HEK293T (cell line): ENCODE results near the gene MEF2A.
"Not testable (repeated sequence)": the region's sequence is repeated elsewhere in the genome, so short reads cannot be mapped to it uniquely, and the experiment has no call there.

Source experiments
- CTCF ChIA-PET: fragments of 350-600 bp; formaldehyde crosslinking; extraction: SDS; loops from one replicate; lab custom pipeline; 2021; ENCODE audit warnings: antibody characterized with exemption, inconsistent platforms; lab: Yijun Ruan, JAX
- POLR2A ChIA-PET: fragments of 350-600 bp; formaldehyde crosslinking; extraction: SDS; loops from one replicate; lab custom pipeline; 2020; ENCODE audit warnings: antibody characterized with exemption, inconsistent platforms; lab: Yijun Ruan, JAX
- DNase-seq: peaks from one replicate; pipeline ENCODE4 v3.0.0; 2012; ENCODE audit warnings: mixed read lengths; ENCODE audit errors: extremely low spot score
- ARNT ChIP-seq: fragments of 450-650 bp; IDR thresholded peaks from 2 replicates; pipeline ENCODE4 v1.6.1; 2017; ENCODE audit warnings: mild to moderate bottlenecking
- BHLHE40 ChIP-seq: fragments of 450-650 bp; IDR thresholded peaks from 2 replicates; pipeline ENCODE4 v1.6.1; 2016; ENCODE audit warnings: mild to moderate bottlenecking, moderate library complexity, borderline replicate concordance
- CTBP1 ChIP-seq: fragments of 450-650 bp; IDR thresholded peaks from 2 replicates; pipeline ENCODE4 v1.6.1; 2016; ENCODE audit warnings: borderline replicate concordance
- ELF4 ChIP-seq: fragments of 450-650 bp; IDR thresholded peaks from 2 replicates; pipeline ENCODE4 v1.6.1; 2017; ENCODE audit warnings: antibody characterized with exemption
- FOXA1 ChIP-seq: fragments of 450-650 bp; IDR thresholded peaks from 2 replicates; pipeline ENCODE4 v1.6.1; 2016; ENCODE audit warnings: mild to moderate bottlenecking
- FOXK2 ChIP-seq: fragments of 450-650 bp; IDR thresholded peaks from 2 replicates; pipeline ENCODE4 v1.6.1; 2016; ENCODE audit warnings: mild to moderate bottlenecking
- FOXM1 ChIP-seq: fragments of 450-650 bp; IDR thresholded peaks from 2 replicates; pipeline ENCODE4 v1.6.1; 2017; ENCODE audit warnings: mild to moderate bottlenecking, borderline replicate concordance
- HDGF ChIP-seq: fragments of 450-650 bp; IDR thresholded peaks from 2 replicates; pipeline ENCODE4 v1.6.1; 2017; ENCODE audit warnings: antibody characterized with exemption, borderline replicate concordance
- L3MBTL2 ChIP-seq: fragments of 450-650 bp; conservative IDR thresholded peaks from 2 replicates; pipeline ENCODE4 v1.6.1; 2016; ENCODE audit warnings: mild to moderate bottlenecking
- LEF1 ChIP-seq: fragments of 450-650 bp; IDR thresholded peaks from 2 replicates; pipeline ENCODE4 v1.6.1; 2017; ENCODE audit warnings: mild to moderate bottlenecking, borderline replicate concordance
- NFRKB ChIP-seq: fragments of 450-650 bp; IDR thresholded peaks from 2 replicates; pipeline ENCODE4 v1.6.1; 2016; ENCODE audit warnings: mild to moderate bottlenecking, moderate library complexity
- PKNOX1 ChIP-seq: fragments of 450-650 bp; IDR thresholded peaks from 2 replicates; pipeline ENCODE4 v1.6.1; 2016
- SP1 ChIP-seq: fragments of 450-650 bp; IDR thresholded peaks from 2 replicates; pipeline ENCODE4 v1.6.1; 2017
- SUZ12 ChIP-seq: fragments of 450-650 bp; IDR thresholded peaks from 2 replicates; pipeline ENCODE4 v1.6.1; 2016; ENCODE audit warnings: mild to moderate bottlenecking
- TARDBP ChIP-seq: fragments of 450-650 bp; IDR thresholded peaks from 2 replicates; pipeline ENCODE4 v1.6.1; 2016
- ZNF384 ChIP-seq: fragments of 450-650 bp; IDR thresholded peaks from 2 replicates; pipeline ENCODE4 v1.6.1; 2016

Gene MEF2A

GRCh38 chr15:99735868-99736267 is 170.1 kb downstream of the MEF2A start:
- CTCF ChIA-PET: interaction anchor here (0.6 kb wide), 1 partner anchor 64 kb away, joined by 3 read pairs; no protein-coding TSS in a partner anchor
- DNase-seq: no peak
- TF ChIP-seq ARNT: no peak
- no peak for TF ChIP-seq HDGF
- TF ChIP-seq ZNF384: no peak
- POLR2A ChIA-PET: no interaction called here

GRCh38 chr15:99736702-99737101 is 170.9 kb downstream of the MEF2A start:
- ChIA-PET CTCF (no interaction called here), POLR2A (no interaction called here)
- TF ChIP-seq LEF1: no peak
- TF ChIP-seq ZNF384: no peak
- no peak for TF ChIP-seq FOXM1
- TF ChIP-seq SP1: no peak
- no peak for TF ChIP-seq ELF4
- no peak for TF ChIP-seq FOXK2
- TF ChIP-seq CTBP1: no peak
- TF ChIP-seq HDGF: no peak
- no peak for TF ChIP-seq L3MBTL2
- no peak for TF ChIP-seq BHLHE40
- no peak for DNase-seq

- no peak for TF ChIP-seq CTBP1
- TF ChIP-seq HDGF: no peak
- no peak for TF ChIP-seq PKNOX1
- no peak for TF ChIP-seq SUZ12
- no peak for TF ChIP-seq LEF1
- no peak for TF ChIP-seq FOXM1
- no peak for TF ChIP-seq ARNT
- no peak for TF ChIP-seq FOXK2
- TF ChIP-seq TARDBP: no peak
- TF ChIP-seq SP1: no peak
- no peak for TF ChIP-seq NFRKB
- TF ChIP-seq L3MBTL2: no peak
- no peak for DNase-seq
- POLR2A ChIA-PET: no interaction called here
- CTCF ChIA-PET: no interaction called here
Observed at GRCh38 chr15:99738021-99738847, 172.4 kb downstream of the MEF2A start.

- POLR2A ChIA-PET: interaction anchor here (1.3 kb wide), 1 partner anchor 9 kb away, joined by 4 read pairs; the partner anchor contains the start of gene LYSMD4
- TF ChIP-seq HDGF (no peak), ZNF384 (no peak), SP1 (no peak), FOXK2 (no peak), L3MBTL2 (no peak), ARNT (no peak), TARDBP (no peak), SUZ12 (no peak), NFRKB (no peak), ELF4 (no peak), LEF1 (no peak), FOXA1 (no peak)
- DNase-seq: no peak
- CTCF ChIA-PET: interaction anchor here (1.2 kb wide), 1 partner anchor 14 kb away, joined by 4 read pairs; no protein-coding TSS in a partner anchor
Observed at GRCh38 chr15:99741835-99742234, 176.1 kb downstream of the MEF2A start.

- ChIA-PET POLR2A (no interaction called here), CTCF (no interaction called here)
- DNase-seq: no peak
- no peak for TF ChIP-seq BHLHE40
- no peak for TF ChIP-seq FOXM1
- no peak for TF ChIP-seq NFRKB
- no peak for TF ChIP-seq L3MBTL2
- TF ChIP-seq FOXA1: no peak
- TF ChIP-seq FOXK2: no peak
- no peak for TF ChIP-seq SUZ12
- TF ChIP-seq HDGF: no peak
- no peak for TF ChIP-seq ELF4
- TF ChIP-seq TARDBP: no peak
- no peak for TF ChIP-seq LEF1
- no peak for TF ChIP-seq ZNF384
- TF ChIP-seq CTBP1: no peak
- TF ChIP-seq SP1: no peak
Observed at GRCh38 chr15:99744142-99744541, 178.4 kb downstream of the MEF2A start.

GRCh38 chr15:99745370-99746086 is 179.7 kb downstream of the MEF2A start:
- ChIA-PET CTCF (no interaction called here), POLR2A (interaction anchor here (1.4 kb wide), 1 partner anchor 12 kb away, joined by 3 read pairs; the partner anchor contains the start of gene LYSMD4)
- TF ChIP-seq TARDBP (no peak), LEF1 (no peak), SUZ12 (no peak), L3MBTL2 (no peak), BHLHE40 (no peak), CTBP1 (no peak), ZNF384 (no peak), ARNT (no peak), SP1 (no peak), ELF4 (no peak), FOXA1 (no peak)
- DNase-seq: no peak

- TF ChIP-seq BHLHE40: no peak
- ChIA-PET CTCF (no interaction called here), POLR2A (no interaction called here)
- no peak for DNase-seq
Observed at GRCh38 chr15:99749386-99749785, 183.6 kb downstream of the MEF2A start.

GRCh38 chr15:99750326-99750725 is 184.5 kb downstream of the MEF2A start:
- CTCF ChIA-PET, DNase-seq: not testable (repeated sequence)
- POLR2A ChIA-PET: interaction anchor here (1.0 kb wide), 1 partner anchor 17 kb away, joined by 3 read pairs; the partner anchor contains the start of gene LYSMD4
